Left ventricle myocardium inferior (tissue), 1 donor: ENCODE measurements around the gene NFKBIE. TPM values are rescaled to one million over a fixed set of nuclear protein-coding genes. Genes with fewer than 3 reads are reported as not detected.

Experiments used
- DNase-seq: peaks from one replicate; pipeline ENCODE4 v3.0.0-alpha.2; 2020
- H3K27ac ChIP-seq: fragments of 200-600 bp; replicated peaks from 2 replicates; pipeline ENCODE4 v1.8.0; 2021
- H3K27me3 ChIP-seq: fragments of 200-600 bp; 2 replicates; pipeline ENCODE4 v1.8.0; 2021; ENCODE audit warnings: low read depth
- H3K36me3 ChIP-seq: fragments of 200-600 bp; 2 replicates; pipeline ENCODE4 v1.8.0; 2021
- H3K4me1 ChIP-seq: fragments of 200-600 bp; 2 replicates; pipeline ENCODE4 v1.8.0; 2021
- H3K4me3 ChIP-seq: fragments of 200-600 bp; 2 replicates; pipeline ENCODE4 v1.8.0; 2021; ENCODE audit warnings: mild to moderate bottlenecking, moderate library complexity
- H3K9me3 ChIP-seq: fragments of 200-600 bp; replicated peaks from 2 replicates; pipeline ENCODE4 v1.8.0; 2021
- intact Hi-C: fragments of 100-400 bp; cut with micrococcal nuclease; formaldehyde crosslinking; loops from one replicate; pipeline ENCODE4 v1.11.0; 2022
- total RNA-seq: library from RNA; stranded (reverse); fragmentation: NEBNext Ultra II Directional; extraction: Animal tissue kit (Norgen Biotek cat#: 25700); gene quantifications from one replicate; pipeline ENCODE4 v1.2.1, GENCODE V29; 2021
- TF ChIP-seq, protein P1 (sequence below): fragments of 200-600 bp; IDR thresholded peaks from 2 replicates; pipeline ENCODE4 v1.8.0; 2021; ENCODE audit warnings: antibody characterized with exemption, mild to moderate bottlenecking, borderline replicate concordance
- donor health status: DM: no; HTN: yes; CAD: no; lungs with severe emphysema.

NFKBIE gene
- total RNA-seq, 1 donor from 2014 or later = 2.1 TPM

DNA sequence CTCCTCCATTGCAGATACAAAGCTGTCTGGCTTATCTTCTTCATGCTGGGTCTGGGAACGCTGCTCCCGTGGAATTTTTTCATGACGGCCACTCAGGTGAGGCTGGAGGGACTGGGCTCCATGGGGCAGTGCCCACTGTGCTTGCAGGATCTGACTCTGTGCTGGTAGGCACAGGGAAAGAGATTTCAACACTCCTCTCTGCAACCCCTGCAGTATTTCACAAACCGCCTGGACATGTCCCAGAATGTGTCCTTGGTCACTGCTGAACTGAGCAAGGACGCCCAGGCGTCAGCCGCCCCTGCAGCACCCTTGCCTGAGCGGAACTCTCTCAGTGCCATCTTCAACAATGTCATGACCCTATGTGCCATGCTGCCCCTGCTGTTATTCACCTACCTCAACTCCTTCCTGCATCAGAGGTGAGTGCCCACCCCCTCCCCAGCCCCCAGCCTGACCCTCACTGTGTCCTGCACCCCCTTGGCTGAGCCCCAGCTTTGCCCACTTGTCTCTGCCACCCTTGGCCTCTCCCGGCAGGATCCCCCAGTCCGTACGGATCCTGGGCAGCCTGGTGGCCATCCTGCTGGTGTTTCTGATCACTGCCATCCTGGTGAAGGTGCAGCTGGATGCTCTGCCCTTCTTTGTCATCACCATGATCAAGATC is 35.8 kb downstream of the NFKBIE start:
- H3K9me3 ChIP-seq = no peaks in the 10 kb centered on the region
- DNase-seq = peak; percentile 66
- intact Hi-C loops = no loop called here
- no peaks in the 10 kb centered on the region for H3K27me3 ChIP-seq
- H3K36me3 ChIP-seq = peaks cover 40% of the 10 kb centered on the region
- peak overlapping the region; percentile 88 for H3K4me3 ChIP-seq
- peaks cover 99% of the 10 kb centered on the region for H3K4me1 ChIP-seq
- peak overlapping the region; percentile 98 for H3K27ac ChIP-seq
- TF ChIP-seq, protein P1, sequence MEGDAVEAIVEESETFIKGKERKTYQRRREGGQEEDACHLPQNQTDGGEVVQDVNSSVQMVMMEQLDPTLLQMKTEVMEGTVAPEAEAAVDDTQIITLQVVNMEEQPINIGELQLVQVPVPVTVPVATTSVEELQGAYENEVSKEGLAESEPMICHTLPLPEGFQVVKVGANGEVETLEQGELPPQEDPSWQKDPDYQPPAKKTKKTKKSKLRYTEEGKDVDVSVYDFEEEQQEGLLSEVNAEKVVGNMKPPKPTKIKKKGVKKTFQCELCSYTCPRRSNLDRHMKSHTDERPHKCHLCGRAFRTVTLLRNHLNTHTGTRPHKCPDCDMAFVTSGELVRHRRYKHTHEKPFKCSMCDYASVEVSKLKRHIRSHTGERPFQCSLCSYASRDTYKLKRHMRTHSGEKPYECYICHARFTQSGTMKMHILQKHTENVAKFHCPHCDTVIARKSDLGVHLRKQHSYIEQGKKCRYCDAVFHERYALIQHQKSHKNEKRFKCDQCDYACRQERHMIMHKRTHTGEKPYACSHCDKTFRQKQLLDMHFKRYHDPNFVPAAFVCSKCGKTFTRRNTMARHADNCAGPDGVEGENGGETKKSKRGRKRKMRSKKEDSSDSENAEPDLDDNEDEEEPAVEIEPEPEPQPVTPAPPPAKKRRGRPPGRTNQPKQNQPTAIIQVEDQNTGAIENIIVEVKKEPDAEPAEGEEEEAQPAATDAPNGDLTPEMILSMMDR = no peak

DNA sequence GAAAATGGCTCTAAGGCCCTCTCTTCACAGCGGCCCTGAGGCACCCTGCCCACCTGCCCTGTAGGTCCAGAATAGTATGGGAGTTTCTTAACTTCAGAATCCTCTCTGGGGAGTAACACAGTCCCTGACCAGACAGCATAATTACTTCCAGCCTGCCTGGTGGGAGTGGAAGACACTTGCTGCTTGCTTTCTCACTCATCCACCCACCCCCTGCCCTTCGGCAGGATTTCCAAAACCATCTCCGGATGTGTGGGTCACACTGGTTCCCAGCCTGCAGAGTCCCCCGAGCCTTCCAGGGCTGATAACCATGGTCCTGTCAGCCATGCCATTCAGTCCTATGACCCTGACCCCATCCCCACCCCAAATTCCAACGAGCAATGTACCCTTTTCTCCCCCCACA is 36.5 kb downstream of the NFKBIE start:
- Histone ChIP-seq H3K4me1 (peaks cover 99% of the 10 kb centered on the region), H3K27ac (peak overlapping the region; percentile 98), H3K36me3 (peaks cover 40% of the 10 kb centered on the region), H3K27me3 (no peaks in the 10 kb centered on the region), H3K4me3 (peak overlapping the region; percentile 88), H3K9me3 (no peaks in the 10 kb centered on the region)
- DNase-seq = no peak
- TF ChIP-seq, protein P1 = no peak
- intact Hi-C loops = no loop called here

DNA sequence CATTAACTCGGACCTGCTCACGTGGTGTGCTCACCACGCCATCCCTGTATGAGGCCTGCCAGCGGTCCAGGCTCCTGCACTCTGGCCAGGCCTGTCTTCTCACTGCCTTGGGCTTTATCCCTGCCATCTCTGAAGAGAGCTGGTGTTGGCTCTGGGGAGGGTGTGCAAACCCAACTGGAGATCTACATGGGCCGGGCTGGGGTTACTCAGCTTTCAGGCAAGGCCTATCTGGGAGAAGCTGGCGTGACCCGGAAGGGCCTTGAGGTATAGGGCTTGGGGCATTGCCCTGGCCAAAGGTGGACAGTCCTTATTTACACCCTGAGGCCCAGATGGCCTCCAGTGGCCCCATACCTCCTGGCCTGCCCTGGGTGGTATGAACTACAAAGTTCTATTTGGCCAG is 36.9 kb downstream of the NFKBIE start:
- Histone ChIP-seq H3K4me3 (peak overlapping the region; percentile 88), H3K27me3 (no peaks in the 10 kb centered on the region), H3K36me3 (peaks cover 40% of the 10 kb centered on the region), H3K9me3 (no peaks in the 10 kb centered on the region), H3K4me1 (peaks cover 99% of the 10 kb centered on the region), H3K27ac (peak overlapping the region; percentile 98)
- TF ChIP-seq, protein P1 = no peak
- no peak for DNase-seq
- intact Hi-C loops = no loop called here

DNA sequence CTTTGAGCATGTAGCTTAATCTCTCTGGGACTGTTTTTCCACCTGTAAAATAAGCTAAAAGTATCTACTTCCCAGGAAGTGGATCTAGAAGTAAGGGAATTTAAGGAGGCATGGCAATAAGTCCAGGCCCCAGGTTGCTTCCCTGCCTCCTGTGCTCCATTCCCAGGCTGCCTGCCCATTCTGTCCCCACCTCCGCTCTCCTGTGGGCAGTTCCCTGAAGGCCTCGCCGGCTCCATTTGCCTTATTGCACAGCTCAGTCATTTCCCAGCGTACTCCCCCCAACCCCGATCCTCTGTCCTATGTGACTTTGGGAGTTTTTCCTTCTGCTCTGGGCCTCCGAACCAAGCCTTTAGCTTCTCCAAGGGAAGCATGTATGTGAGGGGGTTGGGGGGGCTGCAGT is 37.3 kb downstream of the NFKBIE start:
- intact Hi-C loops = no loop called here
- H3K4me3 ChIP-seq = peak overlapping the region; percentile 88
- peak overlapping the region; percentile 98 for H3K27ac ChIP-seq
- H3K36me3 ChIP-seq = peaks cover 36% of the 10 kb centered on the region
- TF ChIP-seq, protein P1 = no peak
- no peak for DNase-seq
- H3K27me3 ChIP-seq = no peaks in the 10 kb centered on the region
- H3K9me3 ChIP-seq = no peaks in the 10 kb centered on the region
- H3K4me1 ChIP-seq = peaks cover 97% of the 10 kb centered on the region

DNA sequence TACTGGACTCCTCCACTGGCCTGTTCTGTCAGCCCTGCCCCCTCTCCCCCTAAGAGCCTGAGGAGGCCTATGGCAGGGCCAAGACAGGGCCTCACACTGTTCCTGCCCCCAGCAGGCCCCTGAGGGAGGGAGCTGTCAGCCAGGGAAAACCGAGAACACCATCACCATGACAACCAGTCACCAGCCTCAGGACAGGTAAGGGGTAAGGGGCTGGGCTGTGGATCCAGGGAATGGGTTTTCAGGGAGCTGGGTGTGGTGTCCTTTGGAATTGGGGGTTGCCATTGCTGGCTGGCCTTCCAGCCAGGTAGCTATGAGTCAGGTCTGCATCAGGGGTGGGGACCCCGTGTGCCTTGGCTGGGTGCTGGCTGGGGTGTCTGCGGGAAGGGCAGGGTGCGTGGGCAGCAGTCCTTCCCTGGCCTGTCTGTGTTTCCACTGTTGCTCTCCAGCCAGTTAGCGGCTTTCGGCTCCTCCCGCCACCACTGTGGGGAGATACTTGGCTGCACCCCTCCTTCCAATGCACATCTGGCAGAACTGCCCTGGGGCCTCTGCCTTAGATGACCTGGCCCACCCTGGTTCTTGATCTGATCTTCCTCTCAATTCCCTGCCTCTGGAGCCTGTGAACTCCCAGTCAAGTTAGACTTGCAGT is 38.1 kb downstream of the NFKBIE start:
- intact Hi-C loops = no loop called here
- H3K27ac ChIP-seq = peak overlapping the region; percentile 98
- peak; percentile 35 for DNase-seq
- peaks cover 28% of the 10 kb centered on the region for H3K36me3 ChIP-seq
- H3K4me1 ChIP-seq = peaks cover 97% of the 10 kb centered on the region
- H3K4me3 ChIP-seq = peak overlapping the region; percentile 88
- H3K27me3 ChIP-seq = no peaks in the 10 kb centered on the region
- no peaks in the 10 kb centered on the region for H3K9me3 ChIP-seq
- TF ChIP-seq, protein P1 = no peak
